Activated T-cell treated with anti-CD3 and anti-CD28 coated beads, Interleukin-2, amount 50 U/mL, for 4 hours (primary cell): Measurements from ENCODE around the gene CMTM8. TPM values are rescaled to one million over a fixed set of nuclear protein-coding genes. Genes with fewer than 3 reads are reported as not detected.

Source experiments
- ATAC-seq, 2 donors: fragments of 200-7000 bp; cut with Tn5 transposase; one replicate each; pipeline ENCODE4 v1.10.0; 2021
- DNase-seq: peaks from one replicate; pipeline ENCODE4 v3.0.0-alpha.2; 2020
- H3K27me3 Mint-ChIP-seq: one replicate; pipeline ENCODE4 v1.8.0; 2021; ENCODE audit warnings: low read depth, mixed read lengths
- H3K36me3 Mint-ChIP-seq: one replicate; pipeline ENCODE4 v1.8.0; 2022; ENCODE audit warnings: mixed read lengths; ENCODE audit not compliant: insufficient read depth
- H3K4me1 Mint-ChIP-seq: one replicate; pipeline ENCODE4 v1.8.0; 2021; ENCODE audit warnings: low read depth, mixed read lengths
- H3K4me3 Mint-ChIP-seq: one replicate; pipeline ENCODE4 v1.8.0; 2021; ENCODE audit warnings: mild to moderate bottlenecking, moderate library complexity, mixed read lengths
- H3K9me3 Mint-ChIP-seq: one replicate; pipeline ENCODE4 v1.8.0; 2021; ENCODE audit warnings: mixed read lengths
- total RNA-seq, 3 donors: library from RNA; stranded (reverse); gene quantifications; one replicate each; pipeline ENCODE4 v1.2.1, GENCODE V29; 2021

The CMTM8 gene
- total RNA-seq, 3 donors from 2014 or later, result 3.9 to 6.3 (median 4.7) TPM

DNA sequence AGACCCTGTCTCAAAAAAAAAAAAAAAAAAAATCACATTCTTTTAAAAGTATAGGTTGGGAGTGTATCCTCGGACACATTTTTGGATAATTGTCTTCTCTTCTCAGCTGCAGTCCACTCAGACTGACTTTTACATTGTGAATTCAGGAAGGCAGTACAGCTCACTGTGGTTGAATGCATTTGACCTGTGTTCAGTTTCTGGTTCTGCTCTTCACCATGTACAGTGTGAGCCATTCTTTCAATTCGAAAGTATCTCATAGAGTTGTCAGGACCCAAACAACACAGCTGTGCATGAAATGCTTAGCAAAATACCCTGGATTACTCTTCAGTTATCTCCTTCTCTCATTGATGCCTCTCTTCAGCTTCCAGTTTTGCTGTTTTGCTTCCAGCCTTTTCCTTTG lies 5.0 kb downstream of the CMTM8 start:
- Mint-ChIP-seq H3K4me1 (peaks cover 59% of the 10 kb centered on the region), H3K27me3 (no peaks in the 10 kb centered on the region), H3K9me3 (no peaks in the 10 kb centered on the region), H3K4me3 (no peak overlapping the region), H3K36me3 (peaks cover 3% of the 10 kb centered on the region)
- ATAC-seq (no peak), DNase-seq (no peak)

DNA sequence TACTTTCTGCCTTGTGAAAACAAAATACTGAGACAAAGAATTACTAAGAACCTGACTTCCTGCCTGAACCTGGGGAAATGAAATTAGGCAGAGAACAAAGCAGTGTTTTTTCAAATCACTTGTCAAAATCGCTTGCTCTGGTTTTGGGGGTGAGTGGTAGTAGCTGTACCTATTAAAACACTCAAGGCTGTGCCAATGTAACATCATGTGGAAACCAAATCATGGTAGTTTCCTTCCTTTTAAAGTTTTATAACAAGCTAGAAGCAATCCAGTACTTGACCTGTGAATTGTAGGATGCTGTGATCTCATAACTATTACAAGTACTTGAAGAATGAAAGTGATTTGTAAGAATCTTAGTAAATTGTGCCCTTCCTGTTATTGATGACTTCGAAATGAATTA lies 6.7 kb downstream of the CMTM8 start:
- H3K27me3 Mint-ChIP-seq, result no peaks in the 10 kb centered on the region
- ATAC-seq (peak; percentile 46 to 69), DNase-seq (no peak)
- peaks cover 55% of the 10 kb centered on the region for H3K4me1 Mint-ChIP-seq
- H3K4me3 Mint-ChIP-seq, result peak overlapping the region; percentile 0
- H3K9me3 Mint-ChIP-seq, result no peaks in the 10 kb centered on the region
- peaks cover 3% of the 10 kb centered on the region for H3K36me3 Mint-ChIP-seq

DNA sequence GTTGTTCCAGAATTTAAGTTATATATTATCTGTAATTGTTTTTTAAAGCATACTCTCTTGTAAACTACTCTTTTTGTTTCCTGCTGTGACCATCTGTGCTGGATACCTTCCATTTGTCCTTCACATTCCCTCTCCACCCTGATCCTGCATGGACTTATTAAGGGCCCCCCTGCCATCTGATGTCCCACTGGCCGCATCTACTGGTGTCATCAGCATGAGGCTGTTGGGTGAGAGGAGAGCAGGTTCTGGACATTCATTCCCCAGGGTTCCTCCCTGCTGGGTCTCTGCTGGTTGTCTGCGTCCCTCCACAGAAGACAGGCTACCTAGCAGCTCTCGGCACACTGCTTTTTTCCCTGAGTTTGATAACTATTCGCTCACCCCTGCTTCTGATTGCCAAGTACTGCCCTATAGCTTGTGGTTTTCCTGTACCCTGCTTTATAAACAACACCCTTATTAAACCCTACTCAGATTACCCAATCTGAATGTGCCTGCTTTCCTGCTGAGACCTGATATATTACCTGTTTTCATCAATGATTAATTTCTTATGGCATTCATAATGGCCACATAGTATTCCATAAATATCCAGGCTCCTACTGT lies 7.7 kb downstream of the CMTM8 start:
- Mint-ChIP-seq H3K4me3 (no peak overlapping the region), H3K36me3 (peaks cover 5% of the 10 kb centered on the region), H3K27me3 (no peaks in the 10 kb centered on the region), H3K4me1 (peaks cover 47% of the 10 kb centered on the region), H3K9me3 (no peaks in the 10 kb centered on the region)
- DNase-seq (no peak), ATAC-seq (no peak)

DNA sequence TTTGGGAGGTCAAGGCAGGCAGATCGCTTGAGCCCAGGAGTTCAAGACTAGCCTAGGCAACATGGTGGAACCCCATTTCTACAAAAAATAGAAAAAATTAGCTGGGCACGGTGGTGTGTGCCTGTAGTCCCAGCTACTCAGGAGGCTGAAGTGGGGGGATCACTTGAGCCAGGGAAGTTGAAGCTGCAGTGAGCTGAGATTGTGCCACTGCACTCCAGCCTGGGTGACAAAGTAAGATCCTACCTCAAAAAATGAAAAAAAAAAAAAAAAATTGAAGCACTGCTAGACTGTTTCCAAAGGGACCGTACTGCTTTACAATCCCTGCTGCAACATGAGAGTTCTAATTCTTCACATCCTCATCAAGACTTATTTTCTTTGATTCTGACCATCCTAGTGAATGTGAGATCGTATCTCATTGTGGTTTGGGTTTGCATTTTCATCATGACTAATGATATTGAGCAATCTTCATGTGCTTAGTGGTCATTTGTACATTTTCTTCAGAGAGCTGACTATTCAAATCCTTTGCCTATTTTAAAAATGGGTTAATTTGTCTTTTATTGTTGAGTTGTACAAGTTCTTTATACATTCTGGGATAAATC lies 10.8 kb downstream of the CMTM8 start:
- Mint-ChIP-seq H3K4me3 (no peak overlapping the region), H3K36me3 (peaks cover 5% of the 10 kb centered on the region), H3K9me3 (no peaks in the 10 kb centered on the region), H3K4me1 (peaks cover 31% of the 10 kb centered on the region), H3K27me3 (no peaks in the 10 kb centered on the region)
- ATAC-seq (no peak), DNase-seq (no peak)

DNA sequence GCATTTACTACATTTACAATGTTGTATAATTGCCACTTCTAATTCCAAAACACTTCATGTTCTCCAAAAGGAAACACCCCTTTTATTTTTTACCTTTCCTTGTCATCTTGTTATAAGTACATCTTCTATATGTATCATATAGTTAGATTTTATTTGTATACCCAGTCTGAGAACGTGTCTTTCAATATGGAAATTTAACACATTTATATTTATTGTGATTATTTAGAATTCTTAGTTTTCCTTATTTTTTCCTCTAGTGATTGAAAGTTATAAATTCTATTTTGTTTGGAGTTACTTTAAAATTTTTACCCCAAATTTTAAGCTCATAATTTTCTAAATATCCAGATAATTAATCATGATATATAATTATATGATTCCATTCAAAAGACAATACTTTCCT lies 15.8 kb downstream of the CMTM8 start:
- Mint-ChIP-seq H3K4me1 (peaks cover 28% of the 10 kb centered on the region), H3K4me3 (no peak overlapping the region), H3K36me3 (peaks cover 7% of the 10 kb centered on the region), H3K27me3 (no peaks in the 10 kb centered on the region), H3K9me3 (peaks cover 5% of the 10 kb centered on the region)
- DNase-seq (no peak), ATAC-seq (no peak)

DNA sequence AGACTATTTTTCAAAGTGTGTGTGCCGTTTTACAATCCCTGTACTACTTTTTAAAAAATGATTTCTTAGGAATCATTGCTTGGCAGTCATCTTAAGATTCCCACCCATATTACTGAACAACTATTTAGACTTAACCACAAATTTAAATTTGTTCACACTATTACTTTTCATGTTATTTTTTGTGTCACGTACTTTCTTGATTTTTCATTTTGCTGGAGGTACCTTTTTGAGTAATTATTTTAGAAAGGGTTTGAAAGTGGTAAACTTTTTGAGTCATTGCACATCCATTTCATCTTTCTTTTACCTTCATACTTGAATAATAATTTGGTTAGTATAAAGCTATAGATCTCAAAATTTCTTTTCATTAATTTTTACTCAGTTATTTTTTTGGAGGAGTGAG lies 16.9 kb downstream of the CMTM8 start:
- Mint-ChIP-seq H3K9me3 (peaks cover 5% of the 10 kb centered on the region), H3K4me3 (no peak overlapping the region), H3K27me3 (no peaks in the 10 kb centered on the region), H3K4me1 (peaks cover 20% of the 10 kb centered on the region), H3K36me3 (peaks cover 7% of the 10 kb centered on the region)
- DNase-seq (no peak), ATAC-seq (no peak)

DNA sequence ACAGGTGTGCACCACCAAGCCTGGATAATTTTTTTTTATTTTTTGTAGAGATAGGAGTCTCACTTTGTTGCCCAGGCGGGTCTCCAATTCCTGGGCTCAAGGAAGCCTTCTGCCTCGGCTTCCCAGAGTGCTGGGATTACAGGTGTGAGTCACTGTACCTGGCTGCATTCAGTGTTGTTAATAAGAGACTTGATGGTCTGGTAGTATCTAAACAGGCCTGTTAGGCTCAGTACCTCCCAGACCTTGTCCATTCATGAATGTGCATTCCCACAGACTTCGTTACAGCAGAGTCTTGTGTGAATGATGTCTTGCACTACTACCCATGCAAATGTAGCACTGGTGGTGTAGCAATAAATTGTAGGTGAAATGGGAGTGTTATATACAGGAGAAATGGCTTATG lies 17.7 kb downstream of the CMTM8 start:
- Mint-ChIP-seq H3K27me3 (no peaks in the 10 kb centered on the region), H3K36me3 (peaks cover 5% of the 10 kb centered on the region), H3K4me1 (peaks cover 20% of the 10 kb centered on the region), H3K9me3 (peaks cover 5% of the 10 kb centered on the region), H3K4me3 (no peak overlapping the region)
- no peak for ATAC-seq
- no peak for DNase-seq

DNA sequence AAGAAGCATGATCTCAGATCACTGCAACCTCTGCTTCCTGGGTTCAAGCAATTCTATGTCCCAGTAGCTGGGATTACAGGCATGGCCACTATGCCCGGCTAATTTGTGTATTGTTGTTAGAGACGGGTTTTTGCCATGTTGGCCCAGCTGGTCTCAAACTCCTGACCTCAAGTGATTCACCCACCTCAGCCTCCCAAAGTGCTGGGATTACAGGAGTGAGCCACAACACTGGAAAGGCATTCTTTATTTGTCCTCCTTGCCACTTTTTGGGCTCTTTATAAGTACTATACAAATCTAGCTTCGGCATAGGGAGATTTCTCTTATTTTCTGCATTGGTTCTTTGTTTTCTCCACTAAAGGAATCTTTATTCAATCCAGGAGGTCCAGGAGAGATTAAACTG lies 18.6 kb downstream of the CMTM8 start:
- DNase-seq (no peak), ATAC-seq (no peak)
- H3K27me3 Mint-ChIP-seq, result no peaks in the 10 kb centered on the region
- peaks cover 9% of the 10 kb centered on the region for H3K36me3 Mint-ChIP-seq
- no peak overlapping the region for H3K4me3 Mint-ChIP-seq
- peaks cover 20% of the 10 kb centered on the region for H3K4me1 Mint-ChIP-seq
- peaks cover 5% of the 10 kb centered on the region for H3K9me3 Mint-ChIP-seq

DNA sequence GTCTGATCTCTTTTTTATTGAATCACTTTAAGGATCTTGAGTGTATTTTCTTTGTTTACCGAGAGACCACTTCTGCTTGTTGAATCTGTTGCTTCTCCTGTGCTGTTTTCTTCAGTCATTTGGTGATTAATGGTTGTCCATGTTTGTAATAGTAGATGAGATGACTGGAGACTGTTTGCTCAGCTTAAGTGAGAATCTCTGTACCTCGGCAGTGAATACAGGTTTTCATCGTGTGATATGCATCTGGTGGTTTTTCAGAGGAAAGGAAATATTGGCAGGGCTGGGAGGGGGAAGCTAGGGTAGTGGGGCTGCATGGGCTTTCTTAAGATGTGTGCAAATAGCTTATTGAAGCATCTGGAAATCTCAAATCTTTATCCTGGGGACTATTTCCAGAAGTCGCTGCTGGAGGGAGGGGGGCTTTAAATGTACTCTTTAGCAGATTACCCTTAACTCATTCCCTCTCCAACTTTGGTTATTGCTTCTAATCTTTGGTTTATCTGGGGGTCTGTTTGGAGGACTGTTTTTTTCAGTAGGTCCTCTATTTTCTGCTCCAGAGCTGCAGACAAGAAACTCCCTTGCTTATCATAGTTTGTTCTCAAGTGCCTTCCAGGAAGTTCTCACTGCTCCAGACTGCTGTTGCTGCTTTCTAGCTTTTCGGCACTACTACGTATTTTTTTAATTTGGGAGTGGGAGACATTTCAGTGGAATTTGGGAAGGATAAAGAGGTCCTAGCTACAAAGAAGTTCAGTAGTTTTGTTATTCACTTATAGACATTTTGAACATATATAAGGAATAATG lies 19.4 kb downstream of the CMTM8 start:
- Mint-ChIP-seq H3K4me1 (peaks cover 20% of the 10 kb centered on the region), H3K4me3 (no peak overlapping the region)
- DNase-seq, result no peak

DNA sequence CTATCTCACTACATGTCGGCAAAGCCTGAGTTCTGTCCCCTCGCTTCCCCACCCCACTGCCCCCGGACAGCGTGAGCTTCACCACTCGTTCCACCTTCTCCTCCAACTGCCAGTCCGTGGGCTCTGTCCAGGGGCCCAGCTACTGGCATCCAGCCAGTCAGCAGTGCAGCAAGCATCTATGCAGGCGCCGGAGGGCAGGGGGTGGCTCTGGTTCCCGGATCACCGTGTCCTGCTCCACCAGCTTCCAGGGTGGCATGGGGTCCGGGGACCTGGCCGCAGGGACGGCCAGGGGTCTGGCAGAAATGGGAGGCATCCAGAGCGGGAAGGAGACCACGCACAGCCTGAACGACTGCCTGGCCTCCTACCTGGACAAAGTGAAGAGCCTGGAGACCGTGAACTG lies 20.4 kb downstream of the CMTM8 start:
- Mint-ChIP-seq H3K4me1 (peaks cover 20% of the 10 kb centered on the region), H3K36me3 (peaks cover 9% of the 10 kb centered on the region), H3K27me3 (no peaks in the 10 kb centered on the region), H3K9me3 (peaks cover 5% of the 10 kb centered on the region), H3K4me3 (no peak overlapping the region)
- ATAC-seq (no peak), DNase-seq (no peak)

More for the DNA sequence above, 19.4 kb downstream of the CMTM8 start:
- ATAC-seq, result peak in 1 of 2 donors; percentile 66
- Mint-ChIP-seq H3K9me3 (peaks cover 5% of the 10 kb centered on the region), H3K36me3 (peaks cover 9% of the 10 kb centered on the region), H3K27me3 (no peaks in the 10 kb centered on the region)

DNA sequence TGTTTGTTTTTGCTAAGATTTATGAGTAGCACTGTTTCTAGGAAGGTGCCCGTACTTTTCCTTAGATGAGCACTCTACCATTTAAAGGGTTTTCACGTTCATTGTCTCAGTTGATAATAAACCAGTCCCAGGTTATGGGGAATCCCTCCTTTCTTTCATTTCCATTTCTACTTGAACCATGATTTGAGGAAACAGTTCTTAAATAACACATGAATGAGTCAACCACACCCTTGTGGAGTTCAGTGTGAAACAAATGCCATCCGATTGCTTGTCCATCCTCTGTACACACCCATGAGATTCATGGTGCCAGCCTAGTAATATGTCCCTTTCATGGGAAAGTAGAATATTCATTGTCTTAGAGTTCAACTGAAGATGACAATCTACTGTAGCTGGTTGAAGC lies 23.1 kb downstream of the CMTM8 start:
- H3K4me3 Mint-ChIP-seq, result no peak overlapping the region
- no peak for ATAC-seq
- H3K9me3 Mint-ChIP-seq, result no peaks in the 10 kb centered on the region
- H3K4me1 Mint-ChIP-seq, result peaks cover 20% of the 10 kb centered on the region
- H3K27me3 Mint-ChIP-seq, result no peaks in the 10 kb centered on the region
- peaks cover 3% of the 10 kb centered on the region for H3K36me3 Mint-ChIP-seq
- no peak for DNase-seq

DNA sequence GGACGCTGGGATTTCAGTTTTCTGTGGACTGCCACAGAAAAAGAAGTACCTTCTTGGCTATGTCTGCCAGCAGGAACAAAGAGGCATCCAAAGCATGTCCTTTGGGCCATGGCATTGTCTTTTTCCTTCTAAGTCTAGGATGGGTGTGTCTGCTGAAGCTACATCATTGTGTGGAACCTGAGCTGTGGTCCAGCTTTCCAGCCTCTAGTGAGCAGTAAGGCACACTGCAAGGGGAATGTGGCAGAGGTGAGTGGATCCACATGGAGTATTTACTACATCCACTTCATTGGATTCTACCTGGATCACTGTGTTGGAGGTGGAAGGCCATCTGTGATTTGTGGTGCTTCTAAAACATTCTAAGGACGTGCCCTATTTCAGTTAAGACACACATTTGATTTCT lies 23.7 kb downstream of the CMTM8 start:
- no peaks in the 10 kb centered on the region for H3K27me3 Mint-ChIP-seq
- H3K4me1 Mint-ChIP-seq, result peaks cover 14% of the 10 kb centered on the region
- no peak for DNase-seq
- no peak for ATAC-seq
- no peaks in the 10 kb centered on the region for H3K9me3 Mint-ChIP-seq
- peaks cover 3% of the 10 kb centered on the region for H3K36me3 Mint-ChIP-seq
- H3K4me3 Mint-ChIP-seq, result no peak overlapping the region

DNA sequence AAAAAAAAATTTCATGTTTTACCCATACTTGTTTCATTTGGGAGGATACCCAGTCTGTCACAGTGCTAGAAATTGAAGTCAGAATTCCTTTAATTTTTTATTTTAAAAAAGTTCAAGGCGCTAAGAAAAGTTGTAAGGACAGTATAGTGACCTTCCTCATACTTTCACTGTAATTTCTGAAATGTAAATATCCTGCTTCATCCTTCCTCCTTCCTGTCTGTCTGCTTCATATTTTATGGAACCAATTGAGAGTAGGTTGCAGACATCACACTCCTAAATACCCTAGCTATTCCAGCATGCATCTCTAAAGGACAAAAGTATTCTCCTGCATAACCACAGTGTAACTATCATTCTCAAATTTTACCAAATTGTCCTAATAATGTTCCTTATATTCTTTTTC lies 35.8 kb downstream of the CMTM8 start:
- no peak for ATAC-seq
- no peaks in the 10 kb centered on the region for H3K27me3 Mint-ChIP-seq
- peaks cover 18% of the 10 kb centered on the region for H3K4me1 Mint-ChIP-seq

DNA sequence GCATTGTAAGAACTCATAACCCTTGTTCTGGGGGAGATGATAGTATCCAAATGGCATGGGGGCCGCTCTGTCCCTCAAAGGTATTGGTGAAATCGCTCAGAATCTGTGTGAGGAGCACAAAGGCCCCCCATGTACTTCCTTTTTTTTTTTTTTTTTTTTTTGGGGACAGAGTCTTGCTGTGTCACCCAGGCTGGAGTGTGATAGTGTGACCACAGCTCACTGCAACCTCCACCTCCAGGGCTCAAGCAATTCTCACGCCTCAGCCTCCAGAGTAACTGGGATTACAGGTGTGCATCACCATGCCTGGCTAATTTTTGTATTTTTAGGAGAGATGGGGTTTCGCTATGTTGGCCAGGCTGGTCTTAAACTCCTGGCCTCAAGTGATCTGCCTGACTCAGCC lies 37.0 kb downstream of the CMTM8 start:
- Mint-ChIP-seq H3K27me3 (no peaks in the 10 kb centered on the region), H3K4me3 (no peak overlapping the region), H3K36me3 (peaks cover 4% of the 10 kb centered on the region), H3K4me1 (peaks cover 18% of the 10 kb centered on the region), H3K9me3 (no peaks in the 10 kb centered on the region)
- DNase-seq (no peak), ATAC-seq (no peak)

More for the DNA sequence above, 35.8 kb downstream of the CMTM8 start:
- Mint-ChIP-seq H3K4me3 (no peak overlapping the region), H3K36me3 (peaks cover 4% of the 10 kb centered on the region), H3K9me3 (no peaks in the 10 kb centered on the region)
- DNase-seq, result no peak
